HEK293T (cell line): ENCODE measurements around the gene LRRC75B.
"Not testable (repeated sequence)": the region's sequence is repeated elsewhere in the genome, so short reads cannot be mapped to it uniquely, and the experiment has no call there.

Experiments used
- ARNT ChIP-seq: fragments of 450-650 bp; IDR thresholded peaks from 2 replicates; pipeline ENCODE4 v1.6.1; 2017; ENCODE audit warnings: mild to moderate bottlenecking
- BHLHE40 ChIP-seq: fragments of 450-650 bp; IDR thresholded peaks from 2 replicates; pipeline ENCODE4 v1.6.1; 2016; ENCODE audit warnings: mild to moderate bottlenecking, moderate library complexity, borderline replicate concordance
- CTBP1 ChIP-seq: fragments of 450-650 bp; IDR thresholded peaks from 2 replicates; pipeline ENCODE4 v1.6.1; 2016; ENCODE audit warnings: borderline replicate concordance
- ELF4 ChIP-seq: fragments of 450-650 bp; IDR thresholded peaks from 2 replicates; pipeline ENCODE4 v1.6.1; 2017; ENCODE audit warnings: antibody characterized with exemption
- FOXA1 ChIP-seq: fragments of 450-650 bp; IDR thresholded peaks from 2 replicates; pipeline ENCODE4 v1.6.1; 2016; ENCODE audit warnings: mild to moderate bottlenecking
- FOXK2 ChIP-seq: fragments of 450-650 bp; IDR thresholded peaks from 2 replicates; pipeline ENCODE4 v1.6.1; 2016; ENCODE audit warnings: mild to moderate bottlenecking
- FOXM1 ChIP-seq: fragments of 450-650 bp; IDR thresholded peaks from 2 replicates; pipeline ENCODE4 v1.6.1; 2017; ENCODE audit warnings: mild to moderate bottlenecking, borderline replicate concordance
- LEF1 ChIP-seq: fragments of 450-650 bp; IDR thresholded peaks from 2 replicates; pipeline ENCODE4 v1.6.1; 2017; ENCODE audit warnings: mild to moderate bottlenecking, borderline replicate concordance
- NFRKB ChIP-seq: fragments of 450-650 bp; IDR thresholded peaks from 2 replicates; pipeline ENCODE4 v1.6.1; 2016; ENCODE audit warnings: mild to moderate bottlenecking, moderate library complexity
- SUZ12 ChIP-seq: fragments of 450-650 bp; IDR thresholded peaks from 2 replicates; pipeline ENCODE4 v1.6.1; 2016; ENCODE audit warnings: mild to moderate bottlenecking
- ZNF384 ChIP-seq: fragments of 450-650 bp; IDR thresholded peaks from 2 replicates; pipeline ENCODE4 v1.6.1; 2016

DNA sequence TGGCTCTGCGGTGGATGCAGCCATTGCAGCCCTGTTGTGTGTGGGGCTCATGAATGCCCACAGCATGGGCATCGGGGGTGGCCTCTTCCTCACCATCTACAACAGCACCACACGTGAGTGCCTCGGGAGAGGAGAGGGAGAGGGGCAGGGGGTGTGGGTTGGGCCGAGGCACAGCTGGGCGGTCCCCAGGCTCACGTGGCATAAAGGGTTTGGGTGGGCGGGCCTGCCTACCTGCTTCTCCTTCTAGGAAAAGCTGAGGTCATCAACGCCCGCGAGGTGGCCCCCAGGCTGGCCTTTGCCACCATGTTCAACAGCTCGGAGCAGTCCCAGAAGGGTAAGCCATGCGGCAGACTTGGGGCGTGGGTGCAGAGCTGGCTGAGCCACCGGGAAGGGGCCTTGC lies 21.9 kb upstream of the LRRC75B start:
- not testable (repeated sequence) for TF ChIP-seq NFRKB, SUZ12, FOXK2, FOXM1, FOXA1, LEF1, CTBP1, ELF4, ARNT, BHLHE40, ZNF384
